SK-N-SH (cell line): ENCODE results near the gene OLFML1. TPM values are rescaled to one million over a fixed set of nuclear protein-coding genes. Genes with fewer than 3 reads are reported as not detected.

Source experiments
- CTCF ChIA-PET: fragments of 300-600, 350-600 bp; formaldehyde crosslinking; extraction: SDS; loops from one replicate; lab custom pipeline; 2021; lab: Yijun Ruan, JAX
- POLR2A ChIA-PET: fragments of 350-600 bp; sonication (Branson Sonifier 250); formaldehyde crosslinking; extraction: SDS; loops from one replicate; lab custom pipeline; 2020; ENCODE audit warnings: antibody characterized with exemption, inconsistent platforms; lab: Yijun Ruan, JAX
- DNase-seq: peaks from one replicate; pipeline ENCODE4 v3.0.0; 2012
- H2AFZ ChIP-seq: fragments of 200-600 bp; sonication (generic); 2 replicates; pipeline ENCODE4 v1.8.1; 2016; ENCODE audit warnings: antibody characterized with exemption, mild to moderate bottlenecking, low read depth
- H3F3A ChIP-seq: fragments of 200-600 bp; sonication (generic); replicated peaks from 2 replicates; pipeline ENCODE3; 2016; ENCODE audit warnings: antibody characterized with exemption, mild to moderate bottlenecking; ENCODE audit not compliant: insufficient read depth
- H3K27ac ChIP-seq, 2 experiments: fragments of 200-500 bp in 1 of 2; fragments of 200-600 bp in 1 of 2; sonication (Bioruptor generic) in 1 of 2; sonication (generic), shearing (Covaris generic) in 1 of 2; 2 replicates each; pipeline versions ENCODE4 v1.5.1 to v1.6.1; 2014 to 2016; ENCODE audit warnings: low read depth in 2 of 2, inconsistent platforms in 1 of 2, low read length in 1 of 2, mild to moderate bottlenecking in 1 of 2, mixed read lengths in 1 of 2
- H3K27me3 ChIP-seq: fragments of 200-600 bp; sonication (generic), shearing (Covaris generic); 2 replicates; pipeline ENCODE4 v1.6.1; 2016; ENCODE audit warnings: mixed run types; ENCODE audit not compliant: insufficient read depth
- H3K36me3 ChIP-seq, 2 experiments: fragments of 200-500 bp in 1 of 2; fragments of 200-600 bp in 1 of 2; sonication (Bioruptor generic) in 1 of 2; sonication (generic) in 1 of 2; replicated peaks in 1 of 2; 2 replicates each; pipeline versions ENCODE3 to v1.5.1; 2014 to 2016; ENCODE audit warnings: low read length in 1 of 2, mild to moderate bottlenecking in 1 of 2; ENCODE audit not compliant: insufficient read depth in 2 of 2, control insufficient read depth in 1 of 2
- H3K4me1 ChIP-seq, 2 experiments: fragments of 200-500 bp in 1 of 2; fragments of 200-600 bp in 1 of 2; sonication (Bioruptor generic) in 1 of 2; sonication (generic), shearing (Covaris generic) in 1 of 2; 2 replicates each; pipeline versions ENCODE4 v1.5.1 to v1.6.1; 2014 to 2016; ENCODE audit warnings: low read depth in 1 of 2, low read length in 1 of 2, mixed run types in 1 of 2; ENCODE audit not compliant: insufficient read depth in 2 of 2, control insufficient read depth in 1 of 2
- H3K4me2 ChIP-seq: fragments of 200-600 bp; sonication (generic), shearing (Covaris generic); 2 replicates; pipeline ENCODE4 v1.6.1; 2017; ENCODE audit warnings: mixed run types
- H3K4me3 ChIP-seq, 2 experiments: fragments of 200-500 bp in 1 of 2; fragments of 200-600 bp in 1 of 2; sonication (Bioruptor generic) in 1 of 2; sonication (generic), shearing (Covaris generic) in 1 of 2; 2 replicates each; pipeline versions ENCODE4 v1.5.1 to v1.8.1; 2014 to 2016; ENCODE audit warnings: low read depth in 2 of 2, inconsistent platforms in 1 of 2, low read length in 1 of 2, mild to moderate bottlenecking in 1 of 2, mixed read lengths in 1 of 2, moderate library complexity in 1 of 2
- H3K79me2 ChIP-seq: fragments of 200-600 bp; sonication (generic); 2 replicates; pipeline ENCODE4 v1.8.1; 2017; ENCODE audit warnings: mild to moderate bottlenecking; ENCODE audit not compliant: insufficient read depth
- H3K9ac ChIP-seq: fragments of 200-600 bp; sonication (generic); 2 replicates; pipeline ENCODE4 v1.6.1; 2017; ENCODE audit warnings: mixed run types
- H3K9me2 ChIP-seq: fragments of 200-600 bp; sonication (generic); 2 replicates; pipeline ENCODE4 v1.6.1; 2017; ENCODE audit warnings: mixed run types
- H3K9me3 ChIP-seq: fragments of 200-600 bp; sonication (generic); 2 replicates; pipeline ENCODE4 v1.6.1; 2017; ENCODE audit warnings: mixed run types, mild to moderate bottlenecking, moderate library complexity
- H4K20me1 ChIP-seq: fragments of 200-600 bp; sonication (generic); 2 replicates; pipeline ENCODE4 v1.6.1; 2017; ENCODE audit warnings: mild to moderate bottlenecking, mixed run types; ENCODE audit not compliant: insufficient read depth
- CHD2 ChIP-seq: fragments of 150-350 bp; IDR thresholded peaks from 2 replicates; pipeline ENCODE4 v1.6.1; 2018; ENCODE audit warnings: low read length; ENCODE audit not compliant: partially characterized antibody
- EP300 ChIP-seq, 2 experiments: IDR thresholded peaks; 2 replicates each; pipeline versions ENCODE4 v1.4.0 to v1.6.1; 2012; ENCODE audit warnings: borderline replicate concordance in 1 of 2, low read depth in 1 of 2, low read length in 1 of 2
- FOXJ3 ChIP-seq: sonication (generic); formaldehyde crosslinking; IDR thresholded peaks from 2 replicates; pipeline ENCODE4 v1.5.1; 2020; ENCODE audit warnings: mild to moderate bottlenecking, missing genetic modification reagents
- FOXM1 ChIP-seq: IDR thresholded peaks from 2 replicates; pipeline ENCODE4 v1.4.0; 2012; ENCODE audit warnings: low read depth, mild to moderate bottlenecking
- GABPA ChIP-seq: IDR thresholded peaks from 2 replicates; pipeline ENCODE4 v1.4.0; 2012; ENCODE audit warnings: low read depth, mild to moderate bottlenecking
- JUND ChIP-seq: IDR thresholded peaks from 2 replicates; pipeline ENCODE4 v1.4.0; 2012
- MEF2A ChIP-seq: IDR thresholded peaks from 2 replicates; pipeline ENCODE4 v1.4.0; 2012; ENCODE audit warnings: low read depth, borderline replicate concordance
- MXI1 ChIP-seq: IDR thresholded peaks from 2 replicates; pipeline ENCODE4 v1.6.1; 2012; ENCODE audit warnings: mild to moderate bottlenecking, low read depth, low read length, improper control_type of control experiment
- NFIC ChIP-seq: IDR thresholded peaks from 2 replicates; pipeline ENCODE4 v1.4.0; 2012; ENCODE audit warnings: borderline replicate concordance
- NRF1 ChIP-seq: IDR thresholded peaks from 2 replicates; pipeline ENCODE4 v1.6.1; 2012; ENCODE audit warnings: low read depth, mild to moderate bottlenecking, low read length
- POLR2AphosphoS5 ChIP-seq: IDR thresholded peaks from 2 replicates; pipeline ENCODE4 v1.6.1; 2012; ENCODE audit warnings: low read depth, low read length
- RFX5 ChIP-seq: IDR thresholded peaks from 2 replicates; pipeline ENCODE4 v1.6.1; 2012; ENCODE audit warnings: mild to moderate bottlenecking, improper control_type of control experiment, low read length
- RXRA ChIP-seq: IDR thresholded peaks from 2 replicates; pipeline ENCODE4 v1.4.0; 2012; ENCODE audit warnings: low read depth, mild to moderate bottlenecking, borderline replicate concordance
- SMC3 ChIP-seq: IDR thresholded peaks from 2 replicates; pipeline ENCODE4 v1.6.1; 2012; ENCODE audit warnings: low read depth, low read length, improper control_type of control experiment
- TAF1 ChIP-seq: IDR thresholded peaks from 2 replicates; pipeline ENCODE4 v1.6.1; 2012; ENCODE audit warnings: low read depth, mild to moderate bottlenecking, low read length, moderate library complexity, borderline replicate concordance
- TCF12 ChIP-seq: IDR thresholded peaks from 2 replicates; pipeline ENCODE4 v1.4.0; 2012
- TEAD4 ChIP-seq: IDR thresholded peaks from 2 replicates; pipeline ENCODE4 v1.4.0; 2012; ENCODE audit warnings: mild to moderate bottlenecking, borderline replicate concordance; ENCODE audit not compliant: insufficient read depth
- YY1 ChIP-seq: IDR thresholded peaks from 2 replicates; pipeline ENCODE4 v1.4.0; 2012; ENCODE audit warnings: low read depth, mild to moderate bottlenecking
- WGBS: methylation state at CpG from one replicate; pipeline ENCODE4 v1.1.6; 2017; ENCODE audit warnings: low lambda C conversion rate; 5-methylcytosine and 5-hydroxymethylcytosine counted together
- polyA plus RNA-seq, 3 experiments: library from polyadenylated mRNA; depleted of rRNA; stranded (reverse); fragments of >200 nt; gene quantifications; 2 replicates each; pipeline ENCODE4 v1.2.3, GENCODE V29; 2012
- TF ChIP-seq, protein P1 (sequence below): IDR thresholded peaks from 2 replicates; pipeline ENCODE4 v1.4.0; 2012; ENCODE audit warnings: low read depth
- TF ChIP-seq, protein P2 (sequence below): IDR thresholded peaks from 2 replicates; pipeline ENCODE4 v1.4.0; 2012; ENCODE audit warnings: low read depth, borderline replicate concordance
- TF ChIP-seq, protein P3 (sequence below): fragments of 200-600 bp; sonication (generic); IDR thresholded peaks from 2 replicates; pipeline ENCODE4 v1.6.1; 2017; ENCODE audit warnings: antibody characterized with exemption, mild to moderate bottlenecking, moderate library complexity

Gene OLFML1
- polyA plus RNA-seq, 1 of the 3 experiments (the other 2 are of a cell fraction) = not detected

GRCh38 chr11:7437696-7438095, 47.6 kb upstream of the OLFML1 start:
- no peaks in the 10 kb centered on the region for H3K27me3 ChIP-seq
- H3K4me3 ChIP-seq = no peak overlapping the region
- WGBS = 49% methylated on average over 3 of the region's 3 CpGs
- TF ChIP-seq TCF12 = no peak
- TF ChIP-seq YY1 = no peak
- TF ChIP-seq MEF2A = no peak
- no peak for TF ChIP-seq JUND
- TF ChIP-seq RXRA = no peak
- TF ChIP-seq GABPA = no peak
- TF ChIP-seq TAF1 = no peak
- TF ChIP-seq, protein P1, sequence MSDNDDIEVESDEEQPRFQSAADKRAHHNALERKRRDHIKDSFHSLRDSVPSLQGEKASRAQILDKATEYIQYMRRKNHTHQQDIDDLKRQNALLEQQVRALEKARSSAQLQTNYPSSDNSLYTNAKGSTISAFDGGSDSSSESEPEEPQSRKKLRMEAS = no peak
- TF ChIP-seq FOXJ3 (CRISPR knock-in tag) = no peak
- no peak for TF ChIP-seq TEAD4
- TF ChIP-seq EP300 (IDR thresholded peaks at IDR 0.05; ENCODE audit: borderline replicate concordance in 1 of 2, low read depth in 1 of 2, low read length in 1 of 2) = no peak
- TF ChIP-seq, protein P2, sequence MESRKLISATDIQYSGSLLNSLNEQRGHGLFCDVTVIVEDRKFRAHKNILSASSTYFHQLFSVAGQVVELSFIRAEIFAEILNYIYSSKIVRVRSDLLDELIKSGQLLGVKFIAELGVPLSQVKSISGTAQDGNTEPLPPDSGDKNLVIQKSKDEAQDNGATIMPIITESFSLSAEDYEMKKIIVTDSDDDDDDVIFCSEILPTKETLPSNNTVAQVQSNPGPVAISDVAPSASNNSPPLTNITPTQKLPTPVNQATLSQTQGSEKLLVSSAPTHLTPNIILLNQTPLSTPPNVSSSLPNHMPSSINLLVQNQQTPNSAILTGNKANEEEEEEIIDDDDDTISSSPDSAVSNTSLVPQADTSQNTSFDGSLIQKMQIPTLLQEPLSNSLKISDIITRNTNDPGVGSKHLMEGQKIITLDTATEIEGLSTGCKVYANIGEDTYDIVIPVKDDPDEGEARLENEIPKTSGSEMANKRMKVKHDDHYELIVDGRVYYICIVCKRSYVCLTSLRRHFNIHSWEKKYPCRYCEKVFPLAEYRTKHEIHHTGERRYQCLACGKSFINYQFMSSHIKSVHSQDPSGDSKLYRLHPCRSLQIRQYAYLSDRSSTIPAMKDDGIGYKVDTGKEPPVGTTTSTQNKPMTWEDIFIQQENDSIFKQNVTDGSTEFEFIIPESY = no peak
- TF ChIP-seq RFX5 = no peak
- TF ChIP-seq, all 33 proteins: peak for 0
- CTCF ChIA-PET = no interaction called here
- no peak overlapping the region for H2AFZ ChIP-seq
- H4K20me1 ChIP-seq = no peaks in the 10 kb centered on the region
- H3K9ac ChIP-seq = no peak overlapping the region
- no peaks in the 10 kb centered on the region for H3K36me3 ChIP-seq
- H3K27ac ChIP-seq = no peak overlapping the region
- H3K79me2 ChIP-seq = no peaks in the 10 kb centered on the region
- H3K4me2 ChIP-seq = no peak overlapping the region
- POLR2A ChIA-PET = no interaction called here
- no peaks in the 10 kb centered on the region for H3K9me3 ChIP-seq
- no peak for DNase-seq
- H3K9me2 ChIP-seq = no peaks in the 10 kb centered on the region
- H3K4me1 ChIP-seq = no peaks in the 10 kb centered on the region
- H3F3A ChIP-seq = no peaks in the 10 kb centered on the region

GRCh38 chr11:7439746-7440320, 45.5 kb upstream of the OLFML1 start:
- Histone ChIP-seq H3K4me1 (no peaks in the 10 kb centered on the region), H3K36me3 (no peaks in the 10 kb centered on the region), H3K9ac (no peak overlapping the region), H3K4me2 (no peak overlapping the region), H3K27ac (no peak overlapping the region), H3K9me3 (no peaks in the 10 kb centered on the region), H3K4me3 (no peak overlapping the region), H3K79me2 (no peaks in the 10 kb centered on the region), H4K20me1 (no peaks in the 10 kb centered on the region), H2AFZ (no peak overlapping the region), H3K9me2 (no peaks in the 10 kb centered on the region), H3K27me3 (no peaks in the 10 kb centered on the region), H3F3A (no peaks in the 10 kb centered on the region)
- 27% methylated on average over 3 of the region's 3 CpGs for WGBS
- TF ChIP-seq POLR2AphosphoS5 (no peak), CHD2 (no peak), NFIC (no peak), TCF12 (no peak), SMC3 (no peak), MXI1 (no peak), RXRA (no peak), FOXM1 (no peak), GABPA (no peak), TAF1 (no peak), FOXJ3 (CRISPR knock-in tag) (no peak), NRF1 (no peak)
- TF ChIP-seq, protein P3, sequence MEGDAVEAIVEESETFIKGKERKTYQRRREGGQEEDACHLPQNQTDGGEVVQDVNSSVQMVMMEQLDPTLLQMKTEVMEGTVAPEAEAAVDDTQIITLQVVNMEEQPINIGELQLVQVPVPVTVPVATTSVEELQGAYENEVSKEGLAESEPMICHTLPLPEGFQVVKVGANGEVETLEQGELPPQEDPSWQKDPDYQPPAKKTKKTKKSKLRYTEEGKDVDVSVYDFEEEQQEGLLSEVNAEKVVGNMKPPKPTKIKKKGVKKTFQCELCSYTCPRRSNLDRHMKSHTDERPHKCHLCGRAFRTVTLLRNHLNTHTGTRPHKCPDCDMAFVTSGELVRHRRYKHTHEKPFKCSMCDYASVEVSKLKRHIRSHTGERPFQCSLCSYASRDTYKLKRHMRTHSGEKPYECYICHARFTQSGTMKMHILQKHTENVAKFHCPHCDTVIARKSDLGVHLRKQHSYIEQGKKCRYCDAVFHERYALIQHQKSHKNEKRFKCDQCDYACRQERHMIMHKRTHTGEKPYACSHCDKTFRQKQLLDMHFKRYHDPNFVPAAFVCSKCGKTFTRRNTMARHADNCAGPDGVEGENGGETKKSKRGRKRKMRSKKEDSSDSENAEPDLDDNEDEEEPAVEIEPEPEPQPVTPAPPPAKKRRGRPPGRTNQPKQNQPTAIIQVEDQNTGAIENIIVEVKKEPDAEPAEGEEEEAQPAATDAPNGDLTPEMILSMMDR = no peak
- DNase-seq = no peak
- POLR2A ChIA-PET = no interaction called here
- CTCF ChIA-PET = interaction anchor here (0.6 to 7.1 kb wide), 3 partner anchors 11 to 627 kb away, joined by 3 to 95 read pairs (median 3); no protein-coding TSS in a partner anchor
